Measurements from ENCODE around the gene VWA3B. TPM values are rescaled to one million over a fixed set of nuclear protein-coding genes. Genes with fewer than 3 reads are reported as not detected.
A peak's percentile ranks its signal among the peaks of the same experiment; 100 is the strongest.
"Not testable (repeated sequence)": the region's sequence is repeated elsewhere in the genome, so short reads cannot be mapped to it uniquely, and the experiment has no call there.

VWA3B gene
- total RNA-seq, 1 donor from 2014 or later = not detected

GRCh38 chr2:98127229-98127989 is 40.4 kb downstream of the VWA3B start:
- no peak overlapping the region for H3K4me3 ChIP-seq (ENCODE audit: low read length in 3 of 3)
- H3K27ac ChIP-seq (ENCODE audit: low read depth, low read length) = no peak overlapping the region
- peaks cover 0 to 2% (median 2%) of the 10 kb centered on the region in 3 donors for H3K4me1 ChIP-seq (ENCODE audit: control insufficient read depth in 3 of 3, insufficient read depth in 3 of 3, low read length in 3 of 3)
- H3K9ac ChIP-seq (ENCODE audit: low read depth in 1 of 3, low read length in 3 of 3) = no peak overlapping the region
- H3K27me3 ChIP-seq (ENCODE audit: control insufficient read depth in 3 of 3, insufficient read depth in 3 of 3, low read length in 3 of 3) = peaks cover 0 to 3% (median 2%) of the 10 kb centered on the region in 3 donors
- H3K9me3 ChIP-seq (ENCODE audit: control insufficient read depth in 3 of 3, low read length in 3 of 3) = no peaks in the 10 kb centered on the region
- H3K36me3 ChIP-seq (ENCODE audit: control insufficient read depth in 3 of 3, insufficient read depth in 3 of 3, low read length in 3 of 3) = no peaks in the 10 kb centered on the region

- no peaks in the 10 kb centered on the region for H3K36me3 ChIP-seq (ENCODE audit: control insufficient read depth in 3 of 3, insufficient read depth in 3 of 3, low read length in 3 of 3)
- peaks cover 0 to 2% (median 0%) of the 10 kb centered on the region in 3 donors for H3K27me3 ChIP-seq (ENCODE audit: control insufficient read depth in 3 of 3, insufficient read depth in 3 of 3, low read length in 3 of 3)
- H3K9me3 ChIP-seq (ENCODE audit: control insufficient read depth in 3 of 3, low read length in 3 of 3) = no peaks in the 10 kb centered on the region
- no peak overlapping the region for H3K4me3 ChIP-seq (ENCODE audit: low read length in 3 of 3)
- peaks cover 0 to 11% (median 2%) of the 10 kb centered on the region in 3 donors for H3K4me1 ChIP-seq (ENCODE audit: control insufficient read depth in 3 of 3, insufficient read depth in 3 of 3, low read length in 3 of 3)
- H3K9ac ChIP-seq (ENCODE audit: low read depth in 1 of 3, low read length in 3 of 3) = no peak overlapping the region
- H3K27ac ChIP-seq (ENCODE audit: low read depth, low read length) = no peak overlapping the region
Measured at GRCh38 chr2:98128556-98129109, 41.7 kb downstream of the VWA3B start.

GRCh38 chr2:98130073-98130472 is 43.1 kb downstream of the VWA3B start:
- not testable (repeated sequence) for H3K9ac ChIP-seq (ENCODE audit: low read depth in 1 of 3, low read length in 3 of 3); H3K27ac ChIP-seq (ENCODE audit: low read depth, low read length); H3K9me3 ChIP-seq (ENCODE audit: control insufficient read depth in 3 of 3, low read length in 3 of 3); H3K4me3 ChIP-seq (ENCODE audit: low read length in 3 of 3); H3K36me3 ChIP-seq (ENCODE audit: control insufficient read depth in 3 of 3, insufficient read depth in 3 of 3, low read length in 3 of 3); H3K27me3 ChIP-seq (ENCODE audit: control insufficient read depth in 3 of 3, insufficient read depth in 3 of 3, low read length in 3 of 3)
- peaks cover 9 to 24% (median 12%) of the 10 kb centered on the region in 3 donors for H3K4me1 ChIP-seq (ENCODE audit: control insufficient read depth in 3 of 3, insufficient read depth in 3 of 3, low read length in 3 of 3)

- H3K9me3 ChIP-seq (ENCODE audit: control insufficient read depth in 3 of 3, low read length in 3 of 3) = no peaks in the 10 kb centered on the region
- H3K27ac ChIP-seq (ENCODE audit: low read depth, low read length) = peak overlapping the region; percentile 36
- no peaks in the 10 kb centered on the region for H3K36me3 ChIP-seq (ENCODE audit: control insufficient read depth in 3 of 3, insufficient read depth in 3 of 3, low read length in 3 of 3)
- H3K4me3 ChIP-seq (ENCODE audit: low read length in 3 of 3) = peak overlapping the region in 1 of 3 donors; percentile 6
- peaks cover 9 to 22% (median 10%) of the 10 kb centered on the region in 3 donors for H3K4me1 ChIP-seq (ENCODE audit: control insufficient read depth in 3 of 3, insufficient read depth in 3 of 3, low read length in 3 of 3)
- H3K27me3 ChIP-seq (ENCODE audit: control insufficient read depth in 3 of 3, insufficient read depth in 3 of 3, low read length in 3 of 3) = no peaks in the 10 kb centered on the region
- H3K9ac ChIP-seq (ENCODE audit: low read depth in 1 of 3, low read length in 3 of 3) = no peak overlapping the region
Measured at GRCh38 chr2:98134172-98135005, 47.4 kb downstream of the VWA3B start.

GRCh38 chr2:98137196-98137595 is 50.2 kb downstream of the VWA3B start:
- no peak overlapping the region for H3K4me3 ChIP-seq (ENCODE audit: low read length in 3 of 3)
- no peaks in the 10 kb centered on the region for H3K9me3 ChIP-seq (ENCODE audit: control insufficient read depth in 3 of 3, low read length in 3 of 3)
- H3K4me1 ChIP-seq (ENCODE audit: control insufficient read depth in 3 of 3, insufficient read depth in 3 of 3, low read length in 3 of 3) = peaks cover 9 to 26% (median 18%) of the 10 kb centered on the region in 3 donors
- H3K27me3 ChIP-seq (ENCODE audit: control insufficient read depth in 3 of 3, insufficient read depth in 3 of 3, low read length in 3 of 3) = no peaks in the 10 kb centered on the region
- H3K9ac ChIP-seq (ENCODE audit: low read depth in 1 of 3, low read length in 3 of 3) = no peak overlapping the region
- H3K36me3 ChIP-seq (ENCODE audit: control insufficient read depth in 3 of 3, insufficient read depth in 3 of 3, low read length in 3 of 3) = no peaks in the 10 kb centered on the region
- H3K27ac ChIP-seq (ENCODE audit: low read depth, low read length) = no peak overlapping the region

GRCh38 chr2:98138978-98139377 is 52.0 kb downstream of the VWA3B start:
- H3K4me3 ChIP-seq (ENCODE audit: low read length in 3 of 3) = not testable (repeated sequence)

GRCh38 chr2:98140210-98140609 is 53.2 kb downstream of the VWA3B start:
- Histone ChIP-seq H3K27ac (ENCODE audit: low read depth, low read length) (no peak overlapping the region), H3K9ac (ENCODE audit: low read depth in 1 of 3, low read length in 3 of 3) (peak overlapping the region in 1 of 3 donors; percentile 43), H3K36me3 (ENCODE audit: control insufficient read depth in 3 of 3, insufficient read depth in 3 of 3, low read length in 3 of 3) (no peaks in the 10 kb centered on the region), H3K9me3 (ENCODE audit: control insufficient read depth in 3 of 3, low read length in 3 of 3) (no peaks in the 10 kb centered on the region), H3K4me1 (ENCODE audit: control insufficient read depth in 3 of 3, insufficient read depth in 3 of 3, low read length in 3 of 3) (peaks cover 0 to 8% (median 7%) of the 10 kb centered on the region in 3 donors), H3K27me3 (ENCODE audit: control insufficient read depth in 3 of 3, insufficient read depth in 3 of 3, low read length in 3 of 3) (no peaks in the 10 kb centered on the region), H3K4me3 (ENCODE audit: low read length in 3 of 3) (peak overlapping the region; percentile 4 to 45 (median 42))

More at GRCh38 chr2:98138978-98139377, 52.0 kb downstream of the VWA3B start:
- H3K9ac ChIP-seq (ENCODE audit: low read depth in 1 of 3, low read length in 3 of 3); H3K9me3 ChIP-seq (ENCODE audit: control insufficient read depth in 3 of 3, low read length in 3 of 3); H3K27ac ChIP-seq (ENCODE audit: low read depth, low read length); H3K36me3 ChIP-seq (ENCODE audit: control insufficient read depth in 3 of 3, insufficient read depth in 3 of 3, low read length in 3 of 3); H3K27me3 ChIP-seq (ENCODE audit: control insufficient read depth in 3 of 3, insufficient read depth in 3 of 3, low read length in 3 of 3): not testable (repeated sequence)
- H3K4me1 ChIP-seq (ENCODE audit: control insufficient read depth in 3 of 3, insufficient read depth in 3 of 3, low read length in 3 of 3) = peaks cover 8 to 18% (median 16%) of the 10 kb centered on the region in 3 donors

GRCh38 chr2:98142106-98142791 is 55.3 kb downstream of the VWA3B start:
- no peak overlapping the region for H3K9ac ChIP-seq (ENCODE audit: low read depth in 1 of 3, low read length in 3 of 3)
- H3K4me1 ChIP-seq (ENCODE audit: control insufficient read depth in 3 of 3, insufficient read depth in 3 of 3, low read length in 3 of 3) = peaks cover 0 to 8% (median 7%) of the 10 kb centered on the region in 3 donors
- H3K9me3 ChIP-seq (ENCODE audit: control insufficient read depth in 3 of 3, low read length in 3 of 3) = peaks cover 0 to 2% (median 0%) of the 10 kb centered on the region in 3 donors
- H3K36me3 ChIP-seq (ENCODE audit: control insufficient read depth in 3 of 3, insufficient read depth in 3 of 3, low read length in 3 of 3) = no peaks in the 10 kb centered on the region
- H3K27ac ChIP-seq (ENCODE audit: low read depth, low read length) = no peak overlapping the region
- no peak overlapping the region for H3K4me3 ChIP-seq (ENCODE audit: low read length in 3 of 3)
- H3K27me3 ChIP-seq (ENCODE audit: control insufficient read depth in 3 of 3, insufficient read depth in 3 of 3, low read length in 3 of 3) = no peaks in the 10 kb centered on the region

GRCh38 chr2:98145070-98145469 is 58.1 kb downstream of the VWA3B start:
- H3K36me3 ChIP-seq (ENCODE audit: control insufficient read depth in 3 of 3, insufficient read depth in 3 of 3, low read length in 3 of 3) = no peaks in the 10 kb centered on the region

More at GRCh38 chr2:98145070-98145469, 58.1 kb downstream of the VWA3B start:
- Histone ChIP-seq H3K4me3 (ENCODE audit: low read length in 3 of 3) (no peak overlapping the region), H3K9ac (ENCODE audit: low read depth in 1 of 3, low read length in 3 of 3) (no peak overlapping the region), H3K4me1 (ENCODE audit: control insufficient read depth in 3 of 3, insufficient read depth in 3 of 3, low read length in 3 of 3) (peaks cover 5 to 12% (median 8%) of the 10 kb centered on the region in 3 donors), H3K9me3 (ENCODE audit: control insufficient read depth in 3 of 3, low read length in 3 of 3) (peaks cover 0 to 2% (median 0%) of the 10 kb centered on the region in 3 donors), H3K27ac (ENCODE audit: low read depth, low read length) (no peak overlapping the region), H3K27me3 (ENCODE audit: control insufficient read depth in 3 of 3, insufficient read depth in 3 of 3, low read length in 3 of 3) (no peaks in the 10 kb centered on the region)

Data from skeletal muscle tissue (tissue), 4 donors.